GM12878 (cell line): ENCODE data around the gene OCA2. TPM values are rescaled to one million over a fixed set of nuclear protein-coding genes. Genes with fewer than 3 reads are reported as not detected.
"Not testable (repeated sequence)": the region's sequence is repeated elsewhere in the genome, so short reads cannot be mapped to it uniquely, and the experiment has no call there.

Experiments
- ATAC-seq: fragments of 200-7000 bp; cut with Tn5 transposase; 3 replicates; pipeline ENCODE4 v1.9.1; 2020; ENCODE audit warnings: mild to moderate bottlenecking, moderate library complexity
- BruUV-seq: library from RNA; stranded (reverse); fragments of 400-500 nt; replicated peaks from 2 replicates; lab custom pipeline; 2021; lab: Mats Ljungman, UMichigan
- CTCF ChIA-PET: fragments of 300-600 bp; sonication (Branson Sonifier 250); formaldehyde crosslinking; extraction: SDS; loops from one replicate; lab custom pipeline; 2021; ENCODE audit warnings: inconsistent platforms; lab: Yijun Ruan, JAX
- POLR2A ChIA-PET: fragments of 350-600 bp; formaldehyde crosslinking; extraction: SDS; loops from one replicate; lab custom pipeline; 2021; ENCODE audit warnings: inconsistent platforms; lab: Charles Lee
- RAD21 ChIA-PET: fragments of 300-600 bp; sonication (Branson Sonifier 250); formaldehyde crosslinking; loops from one replicate; lab custom pipeline; 2023; ENCODE audit warnings: antibody characterized with exemption; ENCODE audit not compliant: unreplicated experiment; lab: Charles Lee
- SMC1A ChIA-PET: fragments of 300-600 bp; sonication (Branson Sonifier 250); formaldehyde crosslinking; loops from one replicate; lab custom pipeline; 2023; ENCODE audit not compliant: unreplicated experiment, uncharacterized antibody; lab: Charles Lee
- DNase-seq: peaks from one replicate; pipeline ENCODE4 v3.0.0-alpha.2; 2011; ENCODE audit warnings: low read depth, low spot score
- FAIRE-seq: peaks from 3 replicates; lab custom pipeline; 2011; peaks lifted over from hg19 to GRCh38; lab: Jason Lieb, UNC
- H2AFZ ChIP-seq: 2 replicates; pipeline ENCODE4 v1.6.0; 2011; ENCODE audit warnings: low read depth, low read length, control low read depth; ENCODE audit not compliant: control insufficient read depth
- H3K27ac ChIP-seq: 2 replicates; pipeline ENCODE4 v1.5.1; 2011; ENCODE audit warnings: control low read depth; ENCODE audit not compliant: control insufficient read depth, insufficient read depth
- H3K27me3 ChIP-seq, 2 experiments: replicated peaks in 1 of 2; 2 replicates each; pipeline versions ENCODE4 v1.6.0 to v1.6.1; 2011; ENCODE audit warnings: low read length in 1 of 2; ENCODE audit not compliant: control insufficient read depth in 2 of 2, insufficient read depth in 2 of 2
- H3K36me3 ChIP-seq, 2 experiments: 2 replicates each; pipeline ENCODE4 v1.5.1; 2011; ENCODE audit warnings: low read length in 1 of 2; ENCODE audit not compliant: control insufficient read depth in 2 of 2, insufficient read depth in 2 of 2
- H3K4me1 ChIP-seq: 2 replicates; pipeline ENCODE4 v1.6.1; 2011; ENCODE audit warnings: mild to moderate bottlenecking, low read length, moderate library complexity, mixed read lengths; ENCODE audit not compliant: control insufficient read depth, insufficient read depth
- H3K4me2 ChIP-seq: 2 replicates; pipeline ENCODE4 v1.6.0; 2011; ENCODE audit warnings: control low read depth; ENCODE audit not compliant: control insufficient read depth, insufficient read depth
- H3K4me3 ChIP-seq: fragments of 200-600 bp; sonication (generic); 2 replicates; pipeline ENCODE4 v1.5.1; 2016
- H3K79me2 ChIP-seq: 2 replicates; pipeline ENCODE4 v1.6.0; 2011; ENCODE audit warnings: low read length; ENCODE audit not compliant: control insufficient read depth, insufficient read depth
- H3K9ac ChIP-seq: 2 replicates; pipeline ENCODE4 v1.8.0; 2011; ENCODE audit warnings: low read length, control low read depth, mixed read lengths; ENCODE audit not compliant: control insufficient read depth, insufficient read depth
- H3K9me3 ChIP-seq: replicated peaks from 3 replicates; pipeline ENCODE4 v1.5.1; 2011; ENCODE audit warnings: mild to moderate bottlenecking, low read length; ENCODE audit not compliant: control insufficient read depth, insufficient read depth
- H4K20me1 ChIP-seq: 2 replicates; pipeline ENCODE4 v1.6.0; 2011; ENCODE audit not compliant: control insufficient read depth, insufficient read depth
- WGBS: methylation state at CpG from one replicate; pipeline ENCODE4 v1.1.6; 2016; ENCODE audit warnings: low lambda C conversion rate; ENCODE audit not compliant: insufficient replicate concordance, insufficient coverage; ENCODE audit errors: missing lambda C conversion rate; 5-methylcytosine and 5-hydroxymethylcytosine counted together
- in situ Hi-C: fragments of 300-500 bp; cut with MboI; formaldehyde crosslinking; loops from 9 replicates; pipeline ENCODE4 v1.14.3; 2018; ENCODE audit warnings: mixed read lengths
- intact Hi-C: fragments of 100-400 bp; cut with micrococcal nuclease; formaldehyde crosslinking; loops from one replicate; pipeline ENCODE4 v1.14.2; 2022; ENCODE audit not compliant: unreplicated experiment
- polyA plus RNA-seq, 11 experiments: library from polyadenylated mRNA; depleted of rRNA in 4 of 11; unstranded in 6 of 11; stranded (reverse) in 5 of 11; fragments of >200 nt; fragmentation: Nextera tagmentation in 4 of 11; fragmentation: Illumina TruSeq in 1 of 11; extraction: Ambion mirVana in 4 of 11; extraction: Trizol in 1 of 11; gene quantifications; 1 replicate in 1 of 11; 2 replicates in 10 of 11; pipeline versions ENCODE4 v1.2.1 to v1.2.3, GENCODE V29; 2011 to 2016; ENCODE audit warnings: inconsistent platforms in 2 of 11, missing spikeins in 2 of 11, low read depth in 1 of 11
- total RNA-seq, 4 experiments: library from RNA; depleted of rRNA in 3 of 4; stranded (reverse); fragments of >200 nt in 3 of 4; fragmentation: Illumina TruSeq in 1 of 4; extraction: Trizol in 1 of 4; gene quantifications; 2 replicates each; pipeline versions ENCODE4 v1.2.1 to v1.2.3, GENCODE V29; 2013 to 2021
- TF ChIP-seq, protein P1 (sequence below): fragments of 450-650 bp; IDR thresholded peaks from 2 replicates; pipeline ENCODE4 v1.6.1; 2017; ENCODE audit warnings: antibody characterized with exemption, mild to moderate bottlenecking, moderate library complexity

The OCA2 gene
- total and polyA plus RNA-seq, 10 of the 15 experiments (the other 5 are each of a cell fraction or from before 2014, with no cell fraction given), result 0.04 to 1.8 TPM; not detected in 8

DNA sequence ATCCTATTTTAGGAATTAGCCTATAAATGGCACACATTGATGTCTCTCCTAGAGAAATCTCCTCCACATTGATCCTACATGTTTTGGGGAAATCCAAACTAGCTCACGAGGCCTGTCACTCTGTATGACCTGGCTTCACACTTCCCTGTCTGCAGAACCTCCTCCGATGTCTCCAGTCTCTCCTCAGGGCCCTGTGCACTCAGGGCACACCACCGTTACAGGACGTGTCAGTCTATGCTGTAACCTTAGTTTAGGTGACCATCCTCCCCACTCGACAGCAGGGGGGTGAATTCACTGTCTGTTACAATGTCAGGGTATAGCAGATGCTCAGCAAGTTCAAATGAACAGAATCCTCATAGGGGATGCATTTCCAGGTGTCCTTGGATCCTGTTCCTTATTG lies 249.1 kb downstream of the OCA2 start (continued):
- TF ChIP-seq, protein P1, sequence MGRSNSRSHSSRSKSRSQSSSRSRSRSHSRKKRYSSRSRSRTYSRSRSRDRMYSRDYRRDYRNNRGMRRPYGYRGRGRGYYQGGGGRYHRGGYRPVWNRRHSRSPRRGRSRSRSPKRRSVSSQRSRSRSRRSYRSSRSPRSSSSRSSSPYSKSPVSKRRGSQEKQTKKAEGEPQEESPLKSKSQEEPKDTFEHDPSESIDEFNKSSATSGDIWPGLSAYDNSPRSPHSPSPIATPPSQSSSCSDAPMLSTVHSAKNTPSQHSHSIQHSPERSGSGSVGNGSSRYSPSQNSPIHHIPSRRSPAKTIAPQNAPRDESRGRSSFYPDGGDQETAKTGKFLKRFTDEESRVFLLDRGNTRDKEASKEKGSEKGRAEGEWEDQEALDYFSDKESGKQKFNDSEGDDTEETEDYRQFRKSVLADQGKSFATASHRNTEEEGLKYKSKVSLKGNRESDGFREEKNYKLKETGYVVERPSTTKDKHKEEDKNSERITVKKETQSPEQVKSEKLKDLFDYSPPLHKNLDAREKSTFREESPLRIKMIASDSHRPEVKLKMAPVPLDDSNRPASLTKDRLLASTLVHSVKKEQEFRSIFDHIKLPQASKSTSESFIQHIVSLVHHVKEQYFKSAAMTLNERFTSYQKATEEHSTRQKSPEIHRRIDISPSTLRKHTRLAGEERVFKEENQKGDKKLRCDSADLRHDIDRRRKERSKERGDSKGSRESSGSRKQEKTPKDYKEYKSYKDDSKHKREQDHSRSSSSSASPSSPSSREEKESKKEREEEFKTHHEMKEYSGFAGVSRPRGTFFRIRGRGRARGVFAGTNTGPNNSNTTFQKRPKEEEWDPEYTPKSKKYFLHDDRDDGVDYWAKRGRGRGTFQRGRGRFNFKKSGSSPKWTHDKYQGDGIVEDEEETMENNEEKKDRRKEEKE, result no peak

DNA sequence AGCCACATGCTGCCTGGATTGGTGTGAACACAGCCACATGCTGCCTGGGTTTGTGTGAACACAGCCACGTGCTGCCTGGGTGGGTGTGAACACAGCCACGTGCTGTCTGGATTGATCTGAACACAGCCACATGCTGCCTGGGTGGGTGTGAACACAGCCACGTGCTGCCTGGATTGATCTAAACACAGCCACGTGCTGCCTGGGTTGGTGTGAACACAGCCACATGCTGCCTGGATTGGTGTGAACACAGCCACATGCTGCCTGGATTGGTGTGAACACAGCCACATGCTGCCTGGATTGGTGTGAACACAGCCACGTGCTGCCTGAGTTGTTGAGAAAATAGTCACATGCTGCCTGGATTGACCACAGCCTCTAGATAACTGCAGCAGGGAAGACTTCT lies 250.2 kb downstream of the OCA2 start:
- H3K9ac ChIP-seq, H4K20me1 ChIP-seq, H3K27me3 ChIP-seq, BruUV-seq, CTCF ChIA-PET, in situ Hi-C loops, SMC1A ChIA-PET, DNase-seq, H3K27ac ChIP-seq, H3K4me3 ChIP-seq, POLR2A ChIA-PET, H3K4me2 ChIP-seq, RAD21 ChIA-PET, H3K9me3 ChIP-seq, H3K79me2 ChIP-seq, intact Hi-C loops, FAIRE-seq, H3K4me1 ChIP-seq, ATAC-seq, H3K36me3 ChIP-seq, H2AFZ ChIP-seq: not testable (repeated sequence)
- WGBS, result 2% methylated on average over 5 of the region's 5 CpGs
